Fibroblast of the aortic adventitia (primary cell): ENCODE data around the gene EPN2. TPM values are rescaled to one million over a fixed set of nuclear protein-coding genes. Genes with fewer than 3 reads are reported as not detected.

ENCODE experiments used
- DNase-seq: peaks from one replicate; pipeline ENCODE4 v3.0.0-alpha.2; 2010; ENCODE audit warnings: low read depth
- H3K4me3 ChIP-seq: 2 replicates; pipeline ENCODE4 v1.5.1; 2011; ENCODE audit warnings: low read depth, mild to moderate bottlenecking, control low read depth, low read length, moderate library complexity
- CTCF ChIP-seq: IDR thresholded peaks from 2 replicates; pipeline ENCODE4 v1.5.1; 2011; ENCODE audit warnings: mild to moderate bottlenecking, low read length, control low read depth, inconsistent platforms; ENCODE audit not compliant: insufficient read depth
- total RNA-seq: library from RNA; depleted of rRNA; stranded (reverse); fragments of >200 nt; gene quantifications from 2 replicates; pipeline ENCODE4 v1.2.3, GENCODE V29; 2012; ENCODE audit warnings: low replicate concordance

EPN2 gene
- total RNA-seq, 1 donor, result 30.7 TPM

GRCh38 chr17:19322861-19323260 lies 85.7 kb downstream of the EPN2 start:
- no peak overlapping the region for H3K4me3 ChIP-seq
- TF ChIP-seq CTCF, result no peak
- no peak for DNase-seq

GRCh38 chr17:19325542-19325941 lies 88.4 kb downstream of the EPN2 start:
- no peak for DNase-seq
- H3K4me3 ChIP-seq, result no peak overlapping the region
- TF ChIP-seq CTCF, result no peak

GRCh38 chr17:19327031-19327783 lies 90.0 kb downstream of the EPN2 start:
- no peak overlapping the region for H3K4me3 ChIP-seq
- no peak for TF ChIP-seq CTCF
- DNase-seq, result peak; percentile 86

GRCh38 chr17:19328441-19329061 lies 91.4 kb downstream of the EPN2 start:
- TF ChIP-seq CTCF, result no peak
- no peak for DNase-seq
- no peak overlapping the region for H3K4me3 ChIP-seq

GRCh38 chr17:19329136-19329535 lies 92.0 kb downstream of the EPN2 start:
- no peak for TF ChIP-seq CTCF
- no peak overlapping the region for H3K4me3 ChIP-seq

GRCh38 chr17:19329839-19330238 lies 92.7 kb downstream of the EPN2 start:
- TF ChIP-seq CTCF, result no peak

More at GRCh38 chr17:19329136-19329535, 92.0 kb downstream of the EPN2 start:
- DNase-seq, result no peak

More at GRCh38 chr17:19329839-19330238, 92.7 kb downstream of the EPN2 start:
- no peak for DNase-seq
- no peak overlapping the region for H3K4me3 ChIP-seq
